Measurements from ENCODE around the gene FANCD2. TPM values are rescaled to one million over a fixed set of nuclear protein-coding genes. Genes with fewer than 3 reads are reported as not detected.
"Not testable (repeated sequence)": the region's sequence is repeated elsewhere in the genome, so short reads cannot be mapped to it uniquely, and the experiment has no call there.

Gene FANCD2
- total RNA-seq, 1 donor from 2014 or later, result 54.6 TPM

DNA sequence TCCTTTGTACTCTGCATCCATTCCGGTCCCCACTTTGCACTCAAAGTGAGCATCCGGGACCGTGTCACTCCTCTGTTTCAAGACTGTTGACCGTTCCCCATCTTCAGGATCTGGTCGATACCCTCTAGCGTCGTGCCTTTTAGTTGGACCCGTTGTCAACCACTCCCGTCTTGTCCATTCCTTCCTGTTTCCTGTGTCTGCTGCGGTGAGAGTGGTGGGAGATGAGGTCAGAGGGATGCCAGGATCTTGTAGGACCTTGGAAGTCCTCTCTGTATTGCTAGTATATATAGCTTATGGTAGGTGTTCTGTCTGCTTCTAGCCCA lies 89.9 kb downstream of the FANCD2 start:
- TF ChIP-seq, protein P1, sequence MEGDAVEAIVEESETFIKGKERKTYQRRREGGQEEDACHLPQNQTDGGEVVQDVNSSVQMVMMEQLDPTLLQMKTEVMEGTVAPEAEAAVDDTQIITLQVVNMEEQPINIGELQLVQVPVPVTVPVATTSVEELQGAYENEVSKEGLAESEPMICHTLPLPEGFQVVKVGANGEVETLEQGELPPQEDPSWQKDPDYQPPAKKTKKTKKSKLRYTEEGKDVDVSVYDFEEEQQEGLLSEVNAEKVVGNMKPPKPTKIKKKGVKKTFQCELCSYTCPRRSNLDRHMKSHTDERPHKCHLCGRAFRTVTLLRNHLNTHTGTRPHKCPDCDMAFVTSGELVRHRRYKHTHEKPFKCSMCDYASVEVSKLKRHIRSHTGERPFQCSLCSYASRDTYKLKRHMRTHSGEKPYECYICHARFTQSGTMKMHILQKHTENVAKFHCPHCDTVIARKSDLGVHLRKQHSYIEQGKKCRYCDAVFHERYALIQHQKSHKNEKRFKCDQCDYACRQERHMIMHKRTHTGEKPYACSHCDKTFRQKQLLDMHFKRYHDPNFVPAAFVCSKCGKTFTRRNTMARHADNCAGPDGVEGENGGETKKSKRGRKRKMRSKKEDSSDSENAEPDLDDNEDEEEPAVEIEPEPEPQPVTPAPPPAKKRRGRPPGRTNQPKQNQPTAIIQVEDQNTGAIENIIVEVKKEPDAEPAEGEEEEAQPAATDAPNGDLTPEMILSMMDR (IDR thresholded peaks at IDR 0.05), result no peak
- no peak for DNase-seq (ENCODE audit: low spot score in 2 of 2)
- peak overlapping the region; percentile 75 to 76 for H3K4me3 ChIP-seq
- H3K36me3 ChIP-seq, result no peaks in the 10 kb centered on the region
- peak overlapping the region; percentile 55 to 74 for H3K27ac ChIP-seq
- no peaks in the 10 kb centered on the region for H3K27me3 ChIP-seq
- intact Hi-C loops (cut with DNase I), result loop anchor here (10.0 kb wide), 1 partner anchor 401 kb away; no protein-coding TSS in a partner anchor
- H3K4me1 ChIP-seq, result peaks cover 6 to 11% of the 10 kb centered on the region in 2 donors
- no peaks in the 10 kb centered on the region for H3K9me3 ChIP-seq

DNA sequence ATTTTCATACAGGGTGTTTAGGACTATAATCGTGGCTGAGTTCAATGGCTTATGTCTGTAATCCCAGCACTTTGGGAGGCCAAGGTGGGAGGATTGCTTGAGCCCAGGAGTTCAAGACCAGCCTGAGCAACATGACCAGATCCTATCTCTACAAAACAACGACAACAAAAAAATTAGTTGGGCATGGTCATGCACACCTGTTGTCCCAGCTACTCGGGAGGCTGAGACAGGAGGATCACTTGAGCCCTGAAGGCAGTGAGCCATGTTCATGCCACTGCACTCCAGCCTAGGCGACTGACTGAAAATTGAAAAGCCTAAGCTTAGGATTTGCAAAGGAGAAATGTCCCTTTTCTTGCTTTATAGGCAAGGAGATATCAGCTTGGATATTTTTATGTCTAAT lies 90.7 kb downstream of the FANCD2 start:
- H3K4me1 ChIP-seq, result peaks cover 6 to 11% of the 10 kb centered on the region in 2 donors
- TF ChIP-seq, protein P1 (IDR thresholded peaks at IDR 0.05), result no peak

DNA sequence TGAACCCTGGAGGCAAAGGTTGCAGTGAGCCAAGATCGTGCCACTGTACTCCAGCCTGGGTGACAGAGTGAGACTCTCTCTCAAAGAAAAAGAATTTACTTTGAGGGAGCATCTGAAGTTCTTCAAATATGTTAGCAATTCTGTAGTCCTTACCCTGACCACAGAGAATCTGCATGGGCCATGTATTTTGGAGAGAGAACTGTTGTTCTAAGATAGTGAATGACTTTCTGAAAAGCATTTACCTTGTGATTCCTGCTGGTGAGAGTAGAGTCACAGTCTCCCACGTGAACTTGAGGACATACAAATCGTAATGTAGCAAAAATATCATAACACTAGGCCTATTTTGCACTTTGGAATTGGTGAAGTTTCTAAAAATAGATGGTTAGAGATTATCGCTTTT lies 93.1 kb downstream of the FANCD2 start:
- TF ChIP-seq, protein P1 (IDR thresholded peaks at IDR 0.05), result no peak
- Histone ChIP-seq H3K9me3 (no peaks in the 10 kb centered on the region), H3K36me3 (peaks cover 3 to 5% of the 10 kb centered on the region in 2 donors), H3K27ac (no peak overlapping the region), H3K4me3 (no peak overlapping the region), H3K27me3 (no peaks in the 10 kb centered on the region), H3K4me1 (peaks cover 6 to 11% of the 10 kb centered on the region in 2 donors)
- no peak for DNase-seq (ENCODE audit: low spot score in 2 of 2)
- intact Hi-C loops (cut with DNase I), result loop anchor here (10.0 kb wide), 1 partner anchor 405 kb away; no protein-coding TSS in a partner anchor

More for the DNA sequence above, 90.7 kb downstream of the FANCD2 start:
- H3K27ac ChIP-seq, result no peak overlapping the region
- H3K36me3 ChIP-seq, result no peaks in the 10 kb centered on the region
- no peaks in the 10 kb centered on the region for H3K27me3 ChIP-seq
- intact Hi-C loops (cut with DNase I), result loop anchor here (10.0 kb wide), 1 partner anchor 402 kb away; no protein-coding TSS in a partner anchor
- DNase-seq (ENCODE audit: low spot score in 2 of 2), result no peak
- peak overlapping the region in 1 of 2 donors; percentile 3 for H3K4me3 ChIP-seq
- no peaks in the 10 kb centered on the region for H3K9me3 ChIP-seq

DNA sequence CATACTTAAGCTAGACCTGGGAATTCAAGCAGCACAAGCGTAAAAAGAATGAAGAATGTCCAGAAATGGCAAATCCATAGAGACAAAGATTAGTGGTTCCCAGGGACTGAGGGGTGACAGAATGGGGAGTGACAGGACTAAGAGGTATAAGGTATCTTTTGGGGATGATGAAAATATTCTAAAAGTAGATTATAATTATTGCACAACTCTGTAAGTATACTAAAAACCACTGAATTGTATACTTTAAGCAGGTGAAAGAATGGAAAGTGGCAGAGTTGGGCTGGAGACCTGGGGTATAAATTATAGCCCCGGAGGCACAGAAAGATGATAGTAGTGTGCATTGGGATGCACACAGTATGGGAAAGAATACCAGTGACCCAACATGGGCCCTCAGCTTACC lies 94.8 kb downstream of the FANCD2 start:
- intact Hi-C loops (cut with DNase I), result no loop called here
- H3K36me3 ChIP-seq, result peaks cover 18 to 19% of the 10 kb centered on the region in 2 donors
- TF ChIP-seq, protein P1 (IDR thresholded peaks at IDR 0.05), result no peak
- peaks cover 6 to 11% of the 10 kb centered on the region in 2 donors for H3K4me1 ChIP-seq
- no peaks in the 10 kb centered on the region for H3K27me3 ChIP-seq
- DNase-seq (ENCODE audit: low spot score in 2 of 2), result no peak
- no peak overlapping the region for H3K27ac ChIP-seq
- no peak overlapping the region for H3K4me3 ChIP-seq
- no peaks in the 10 kb centered on the region for H3K9me3 ChIP-seq

DNA sequence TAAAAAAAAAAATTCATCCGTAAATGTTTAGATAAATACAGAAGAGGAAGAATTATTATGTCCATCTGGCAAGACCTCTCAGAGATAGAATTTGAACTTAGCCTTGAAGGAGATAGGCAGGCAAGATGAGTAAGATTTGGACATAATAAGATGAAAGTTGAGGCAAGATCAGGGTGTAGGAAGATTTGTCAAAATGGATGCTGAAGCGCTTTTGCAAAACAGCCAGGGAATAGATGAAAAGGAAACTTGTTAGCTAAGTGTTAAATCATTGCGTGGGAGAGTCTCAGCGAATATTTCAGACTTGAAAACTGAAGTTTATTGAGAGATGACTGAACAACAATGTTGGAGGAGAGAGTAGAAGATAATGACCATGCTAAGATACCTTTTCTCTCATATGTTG lies 96.5 kb downstream of the FANCD2 start:
- intact Hi-C loops (cut with DNase I), result no loop called here
- TF ChIP-seq, protein P1 (IDR thresholded peaks at IDR 0.05), result no peak
- Histone ChIP-seq H3K27me3 (no peaks in the 10 kb centered on the region), H3K4me1 (peaks cover 0 to 1% of the 10 kb centered on the region in 2 donors), H3K27ac (no peak overlapping the region), H3K9me3 (no peaks in the 10 kb centered on the region), H3K4me3 (no peak overlapping the region), H3K36me3 (peaks cover 33 to 34% of the 10 kb centered on the region in 2 donors)
- no peak for DNase-seq (ENCODE audit: low spot score in 2 of 2)

DNA sequence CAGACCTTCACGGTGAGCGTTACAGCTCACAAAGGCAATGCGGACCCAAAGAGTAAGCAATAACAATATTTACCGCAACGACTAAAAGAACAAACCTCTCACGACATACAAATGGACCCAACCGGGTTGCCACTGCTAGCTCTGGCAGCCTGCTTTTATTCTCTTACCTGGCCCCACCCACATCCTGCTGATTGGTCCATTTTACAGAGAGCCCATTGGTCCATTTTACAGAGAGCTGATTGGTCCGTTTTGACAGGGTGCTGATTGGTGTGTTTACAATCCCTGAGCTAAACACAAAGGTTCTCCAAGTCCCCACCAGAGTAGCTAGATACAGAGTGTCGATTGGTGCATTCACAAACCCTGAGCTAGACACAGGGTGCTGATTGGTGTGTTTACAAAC lies 109.6 kb downstream of the FANCD2 start:
- H3K4me1 ChIP-seq; H3K9me3 ChIP-seq; H3K4me3 ChIP-seq; H3K27ac ChIP-seq; intact Hi-C loops (cut with DNase I); DNase-seq (ENCODE audit: low spot score in 2 of 2); H3K27me3 ChIP-seq; H3K36me3 ChIP-seq: not testable (repeated sequence)
